IMR-90 (cell line): ENCODE measurements around the gene SPTLC1. TPM values are rescaled to one million over a fixed set of nuclear protein-coding genes. Genes with fewer than 3 reads are reported as not detected.

ENCODE experiments used
- ATAC-seq: fragments of 200-7000 bp; cut with Tn5 transposase; 2 replicates; pipeline ENCODE4 v1.9.1; 2020; ENCODE audit warnings: low read depth, mild to moderate bottlenecking, moderate library complexity
- BruUV-seq: library from RNA; stranded (reverse); fragments of 400-500 nt; replicated peaks from 2 replicates; lab custom pipeline; 2021; lab: Mats Ljungman, UMichigan
- CTCF ChIA-PET: fragments of 300-600 bp; formaldehyde crosslinking; extraction: SDS; loops from one replicate; lab custom pipeline; 2021; ENCODE audit warnings: antibody characterized with exemption; lab: Yijun Ruan, JAX
- POLR2A ChIA-PET: fragments of 300-600 bp; sonication (Branson Sonifier 250); formaldehyde crosslinking; loops from one replicate; lab custom pipeline; 2022; ENCODE audit warnings: antibody characterized with exemption; ENCODE audit not compliant: unreplicated experiment; lab: Charles Lee
- DNase-seq: peaks from one replicate; pipeline ENCODE4 v3.0.0; 2013
- H2AFZ ChIP-seq: replicated peaks from 2 replicates; pipeline ENCODE3; 2013; ENCODE audit warnings: low read length, mild to moderate bottlenecking; ENCODE audit not compliant: poor library complexity
- H2AK5ac ChIP-seq: 2 replicates; pipeline ENCODE4 v1.6.1; 2013; ENCODE audit warnings: low read depth, low read length, inconsistent platforms
- H2AK9ac ChIP-seq: replicated peaks from 2 replicates; pipeline ENCODE3; 2013; ENCODE audit warnings: mild to moderate bottlenecking, low read depth, low read length, moderate library complexity; ENCODE audit not compliant: poor library complexity
- H2BK120ac ChIP-seq: 2 replicates; pipeline ENCODE4 v1.6.1; 2013; ENCODE audit warnings: low read depth, low read length, inconsistent platforms
- H2BK15ac ChIP-seq: 3 replicates; pipeline ENCODE4 v1.6.1; 2013; ENCODE audit warnings: low read depth, low read length, inconsistent platforms
- H2BK20ac ChIP-seq: 2 replicates; pipeline ENCODE4 v1.6.1; 2013; ENCODE audit warnings: low read depth, mild to moderate bottlenecking, inconsistent platforms, low read length, moderate library complexity
- H2BK5ac ChIP-seq: 2 replicates; pipeline ENCODE4 v1.6.1; 2013; ENCODE audit warnings: mild to moderate bottlenecking, low read depth, low read length, inconsistent platforms; ENCODE audit not compliant: poor library complexity, severe bottlenecking
- H3K14ac ChIP-seq: replicated peaks from 2 replicates; pipeline ENCODE4 v1.6.1; 2013; ENCODE audit warnings: low read depth, low read length, inconsistent platforms
- H3K18ac ChIP-seq: 2 replicates; pipeline ENCODE4 v1.6.1; 2013; ENCODE audit warnings: low read depth, low read length, control low read depth
- H3K23ac ChIP-seq: 2 replicates; pipeline ENCODE4 v1.6.1; 2013; ENCODE audit warnings: low read depth, low read length, inconsistent platforms
- H3K27ac ChIP-seq: 2 replicates; pipeline ENCODE4 v1.5.1; 2013; ENCODE audit warnings: mild to moderate bottlenecking, control low read depth, low read length; ENCODE audit not compliant: insufficient read depth
- H3K27me3 ChIP-seq: 2 replicates; pipeline ENCODE4 v1.6.1; 2013; ENCODE audit warnings: low read length; ENCODE audit not compliant: control insufficient read depth, insufficient read depth
- H3K36me3 ChIP-seq: 2 replicates; pipeline ENCODE4 v1.6.1; 2013; ENCODE audit warnings: low read length, mixed read lengths; ENCODE audit not compliant: control insufficient read depth, insufficient read depth
- H3K4ac ChIP-seq: 2 replicates; pipeline ENCODE4 v1.6.1; 2013; ENCODE audit warnings: low read depth, low read length, inconsistent platforms
- H3K4me1 ChIP-seq: 2 replicates; pipeline ENCODE4 v1.6.1; 2013; ENCODE audit warnings: low read length, mixed read lengths; ENCODE audit not compliant: control insufficient read depth, insufficient read depth
- H3K4me2 ChIP-seq: 2 replicates; pipeline ENCODE4 v1.6.1; 2013; ENCODE audit warnings: low read depth, mild to moderate bottlenecking, control low read depth, low read length, moderate library complexity
- H3K4me3 ChIP-seq: 2 replicates; pipeline ENCODE4 v1.5.1; 2013; ENCODE audit warnings: low read depth, mild to moderate bottlenecking, control low read depth, low read length, moderate library complexity; ENCODE audit not compliant: insufficient read depth
- H3K56ac ChIP-seq: 2 replicates; pipeline ENCODE4 v1.6.1; 2013; ENCODE audit warnings: low read length, inconsistent platforms; ENCODE audit not compliant: insufficient read depth; ENCODE audit errors: extremely low read depth
- H3K79me1 ChIP-seq, 2 experiments: 2 replicates each; pipeline ENCODE4 v1.6.1; 2013; ENCODE audit warnings: low read length in 2 of 2, inconsistent platforms in 1 of 2, low read depth in 1 of 2
- H3K9ac ChIP-seq: 2 replicates; pipeline ENCODE4 v1.6.1; 2013; ENCODE audit warnings: low read depth, low read length, control low read depth
- H3K9me1 ChIP-seq: 2 replicates; pipeline ENCODE4 v1.6.1; 2013; ENCODE audit warnings: low read length, inconsistent platforms; ENCODE audit not compliant: insufficient read depth
- H3K9me3 ChIP-seq: 2 replicates; pipeline ENCODE4 v1.6.1; 2013; ENCODE audit warnings: low read length; ENCODE audit not compliant: control insufficient read depth, insufficient read depth
- H4K20me1 ChIP-seq: 2 replicates; pipeline ENCODE4 v1.6.1; 2013; ENCODE audit warnings: low read length, inconsistent platforms; ENCODE audit not compliant: insufficient read depth
- H4K5ac ChIP-seq: 2 replicates; pipeline ENCODE4 v1.6.1; 2013; ENCODE audit warnings: mild to moderate bottlenecking, low read depth, low read length, control low read depth
- H4K8ac ChIP-seq, 2 experiments: 2 replicates each; pipeline ENCODE4 v1.6.1; 2013; ENCODE audit warnings: low read depth in 2 of 2, low read length in 2 of 2, control low read depth in 1 of 2, inconsistent platforms in 1 of 2
- H4K91ac ChIP-seq: 2 replicates; pipeline ENCODE4 v1.6.1; 2013; ENCODE audit warnings: low read depth, low read length, inconsistent platforms; ENCODE audit not compliant: insufficient read depth
- BHLHE40 ChIP-seq: fragments of 150-350 bp; IDR thresholded peaks from 2 replicates; pipeline ENCODE4 v1.6.1; 2016; ENCODE audit warnings: mild to moderate bottlenecking, low read depth, low read length
- CEBPB ChIP-seq: IDR thresholded peaks from 2 replicates; pipeline ENCODE4 v1.6.1; 2012; ENCODE audit warnings: low read depth, low read length, improper control_type of control experiment
- CHD1 ChIP-seq: IDR thresholded peaks from 2 replicates; pipeline ENCODE4 v1.6.1; 2012; ENCODE audit warnings: low read depth, low read length, improper control_type of control experiment
- CTCF ChIP-seq: conservative IDR thresholded peaks from 2 replicates; pipeline ENCODE4 v1.5.1; 2012; ENCODE audit warnings: mild to moderate bottlenecking, low read depth, low read length, improper control_type of control experiment
- FOS ChIP-seq: fragments of 150-350 bp; IDR thresholded peaks from 2 replicates; pipeline ENCODE4 v1.6.1; 2016; ENCODE audit warnings: low read depth, low read length
- MAFK ChIP-seq: IDR thresholded peaks from 2 replicates; pipeline ENCODE4 v1.6.1; 2012; ENCODE audit warnings: low read depth, low read length, improper control_type of control experiment
- MAZ ChIP-seq: IDR thresholded peaks from 2 replicates; pipeline ENCODE4 v1.6.1; 2012; ENCODE audit warnings: low read depth, mild to moderate bottlenecking, low read length, improper control_type of control experiment, moderate library complexity, borderline replicate concordance
- MXI1 ChIP-seq: IDR thresholded peaks from 2 replicates; pipeline ENCODE4 v1.6.1; 2012; ENCODE audit warnings: low read depth, mild to moderate bottlenecking, low read length, moderate library complexity, borderline replicate concordance
- NFE2L2 ChIP-seq: fragments of 150-350 bp; IDR thresholded peaks from 2 replicates; pipeline ENCODE4 v1.6.1; 2016; ENCODE audit warnings: low read depth, mild to moderate bottlenecking, low read length
- POLR2A ChIP-seq: IDR thresholded peaks from 2 replicates; pipeline ENCODE4 v1.6.1; 2012; ENCODE audit warnings: mild to moderate bottlenecking, low read depth, low read length
- RAD21 ChIP-seq: IDR thresholded peaks from 2 replicates; pipeline ENCODE4 v1.6.1; 2012; ENCODE audit warnings: low read length, improper control_type of control experiment
- RCOR1 ChIP-seq: IDR thresholded peaks from 2 replicates; pipeline ENCODE4 v1.6.1; 2012; ENCODE audit warnings: mild to moderate bottlenecking, low read length, improper control_type of control experiment; ENCODE audit not compliant: insufficient replicate concordance
- RFX5 ChIP-seq: IDR thresholded peaks from 2 replicates; pipeline ENCODE4 v1.8.0; 2012; ENCODE audit warnings: low read depth, mild to moderate bottlenecking, low read length, moderate library complexity
- SMC3 ChIP-seq: fragments of 150-350 bp; IDR thresholded peaks from 2 replicates; pipeline ENCODE4 v1.6.1; 2016; ENCODE audit warnings: low read depth, mild to moderate bottlenecking, antibody characterized with exemption, low read length, moderate library complexity
- WGBS, 2 experiments: methylation state at CpG; one replicate each; pipeline versions ENCODE4 v1.1.5 to v1.1.7; 2013; ENCODE audit warnings: missing lambda C conversion rate in 2 of 2; ENCODE audit not compliant: insufficient read length in 1 of 2; ENCODE audit errors: extremely low coverage in 2 of 2; 5-methylcytosine and 5-hydroxymethylcytosine counted together
- dilution Hi-C: fragments of 300-500 bp; cut with HindIII; formaldehyde crosslinking; loops from one replicate; pipeline ENCODE4 v1.14.3; 2018; ENCODE audit warnings: low sequenced_read_pairs; ENCODE audit not compliant: unreplicated experiment
- in situ Hi-C: fragments of 300-500 bp; cut with MboI; formaldehyde crosslinking; loops from 3 replicates; pipeline ENCODE4 v1.14.3; 2019; ENCODE audit warnings: low sequenced_read_pairs, inconsistent platforms, mixed read lengths
- intact Hi-C: fragments of 100-400 bp; cut with micrococcal nuclease; formaldehyde crosslinking; loops from 2 replicates; pipeline ENCODE4 v1.10.0; 2022
- polyA plus RNA-seq, 3 experiments: library from polyadenylated mRNA; depleted of rRNA; stranded (reverse); fragments of >200 nt; gene quantifications; 2 replicates each; pipeline ENCODE4 v1.2.3, GENCODE V29; 2012; ENCODE audit warnings: low replicate concordance in 1 of 3
- total RNA-seq: library from RNA; depleted of rRNA; stranded (reverse); fragments of >200 nt; gene quantifications from 2 replicates; pipeline ENCODE4 v1.2.3, GENCODE V29; 2012
- TF ChIP-seq, protein P1 (sequence below): fragments of 150-350 bp; IDR thresholded peaks from 2 replicates; pipeline ENCODE4 v1.6.1; 2016; ENCODE audit warnings: low read depth, mild to moderate bottlenecking, low read length, moderate library complexity, borderline replicate concordance
- TF ChIP-seq, protein P2 (sequence below): fragments of 150-350 bp; IDR thresholded peaks from 2 replicates; pipeline ENCODE4 v1.6.1; 2017; ENCODE audit warnings: mild to moderate bottlenecking, antibody characterized with exemption, low read length, low read depth

Gene SPTLC1
- total and polyA plus RNA-seq, 2 of the 4 experiments (the other 2 are of a cell fraction), result 65.7 to 92.7 TPM

GRCh38 chr9:92163276-92163675, 48.1 kb upstream of the SPTLC1 start:
- peak overlapping the region; percentile 4 for H4K5ac ChIP-seq
- H3K4me1 ChIP-seq, result peaks cover 8% of the 10 kb centered on the region
- BruUV-seq, result no TSS peak
- H2BK15ac ChIP-seq, result peak overlapping the region; percentile 70; the same call in 1 of the 3 replicates
- peak overlapping the region; percentile 38; the same call in 1 of the 2 replicates for H3K23ac ChIP-seq
- intact Hi-C loops, result no loop called here
- TF ChIP-seq BHLHE40 (no peak), RFX5 (no peak), SMC3 (no peak), CHD1 (no peak), MXI1 (no peak), RCOR1 (no peak), MAFK (no peak), CEBPB (no peak), CTCF (no peak), RAD21 (no peak), NFE2L2 (no peak), FOS (no peak), MAZ (no peak), POLR2A (no peak)
- TF ChIP-seq, protein P1, sequence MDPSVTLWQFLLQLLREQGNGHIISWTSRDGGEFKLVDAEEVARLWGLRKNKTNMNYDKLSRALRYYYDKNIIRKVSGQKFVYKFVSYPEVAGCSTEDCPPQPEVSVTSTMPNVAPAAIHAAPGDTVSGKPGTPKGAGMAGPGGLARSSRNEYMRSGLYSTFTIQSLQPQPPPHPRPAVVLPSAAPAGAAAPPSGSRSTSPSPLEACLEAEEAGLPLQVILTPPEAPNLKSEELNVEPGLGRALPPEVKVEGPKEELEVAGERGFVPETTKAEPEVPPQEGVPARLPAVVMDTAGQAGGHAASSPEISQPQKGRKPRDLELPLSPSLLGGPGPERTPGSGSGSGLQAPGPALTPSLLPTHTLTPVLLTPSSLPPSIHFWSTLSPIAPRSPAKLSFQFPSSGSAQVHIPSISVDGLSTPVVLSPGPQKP, result no peak
- TF ChIP-seq, protein P2, sequence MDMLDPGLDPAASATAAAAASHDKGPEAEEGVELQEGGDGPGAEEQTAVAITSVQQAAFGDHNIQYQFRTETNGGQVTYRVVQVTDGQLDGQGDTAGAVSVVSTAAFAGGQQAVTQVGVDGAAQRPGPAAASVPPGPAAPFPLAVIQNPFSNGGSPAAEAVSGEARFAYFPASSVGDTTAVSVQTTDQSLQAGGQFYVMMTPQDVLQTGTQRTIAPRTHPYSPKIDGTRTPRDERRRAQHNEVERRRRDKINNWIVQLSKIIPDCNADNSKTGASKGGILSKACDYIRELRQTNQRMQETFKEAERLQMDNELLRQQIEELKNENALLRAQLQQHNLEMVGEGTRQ, result no peak
- dilution Hi-C loops, result no loop called here
- H3K9ac ChIP-seq, result no peak overlapping the region
- peak overlapping the region; percentile 25; the same call in 1 of the 2 replicates for H2BK120ac ChIP-seq
- H3K9me1 ChIP-seq, result 0 out of 2 replicates have a peak, but pooled peaks cover 6% of the 10 kb centered on the region
- no peak overlapping the region for H3K4me3 ChIP-seq
- 87% methylated on average over 3 of the region's 4 CpGs; no CpG with 5 or more reads in 1 of the 2 experiments for WGBS, 2 experiments
- peak overlapping the region in 1 of 2 experiments; percentile 15; a peak in 2 of 4 replicates for H4K8ac ChIP-seq
- H3K14ac ChIP-seq, result peak overlapping the region; percentile 31
- ATAC-seq (no peak), DNase-seq (no peak)
- ChIA-PET CTCF (interaction anchor here (0.8 kb wide), 1 partner anchor 30 kb away, joined by 3 read pairs; no protein-coding TSS in a partner anchor), POLR2A (no interaction called here)
- H3K36me3 ChIP-seq, result peaks cover 5% of the 10 kb centered on the region; the same call in 1 of the 2 replicates
- H3K27ac ChIP-seq, result peak overlapping the region; percentile 4; the same call in 1 of the 2 replicates
- no peaks in the 10 kb centered on the region for H4K20me1 ChIP-seq
- peak overlapping the region; percentile 59 for H2BK5ac ChIP-seq
- peak overlapping the region; percentile 92; the same call in 1 of the 2 replicates for H2AK5ac ChIP-seq
- H3K18ac ChIP-seq, result peak overlapping the region; percentile 45
- in situ Hi-C loops, result no loop called here
- H3K4me2 ChIP-seq, result no peak overlapping the region
- H3K4ac ChIP-seq, result peak overlapping the region; percentile 72
- H3K56ac ChIP-seq, result no peak overlapping the region
- no peaks in the 10 kb centered on the region for H3K27me3 ChIP-seq
- H2AFZ ChIP-seq, result peak overlapping the region; percentile 18
- H3K79me1 ChIP-seq, result no peaks in the 10 kb centered on the region
- peaks cover 15% of the 10 kb centered on the region for H3K9me3 ChIP-seq
- peak overlapping the region; percentile 74; the same call in 1 of the 2 replicates for H2BK20ac ChIP-seq
- H4K91ac ChIP-seq, result peak overlapping the region; percentile 6
- no peak overlapping the region for H2AK9ac ChIP-seq
